ENCODE data around the gene PARVB.

Gene PARVB

GRCh38 chr22:44139773-44140172 is 115.7 kb downstream of the PARVB start:
- no peak overlapping the region for H3K9ac ChIP-seq (ENCODE audit: insufficient read length, low read depth)
- no peak for DNase-seq (ENCODE audit: low read depth, low spot score)
- H3K4me1 ChIP-seq (ENCODE audit: insufficient read depth, insufficient read length), result peaks cover 10% of the 10 kb centered on the region
- no peaks in the 10 kb centered on the region for H3K27me3 ChIP-seq (ENCODE audit: insufficient read depth, insufficient read length)
- H3K36me3 ChIP-seq (ENCODE audit: insufficient read depth, insufficient read length, low read length), result peaks cover 8% of the 10 kb centered on the region
- TF ChIP-seq YY1 (IDR thresholded peaks at IDR 0.05; ENCODE audit: insufficient read depth, insufficient read length), result no peak
- TF ChIP-seq ZNF274 (IDR thresholded peaks at IDR 0.05; ENCODE audit: low read depth, low read length), result no peak
- TF ChIP-seq SUZ12 (IDR thresholded peaks at IDR 0.05; ENCODE audit: extremely low read depth, insufficient read depth, insufficient read length), result no peak
- no peak overlapping the region for H3K4me3 ChIP-seq (ENCODE audit: insufficient read length, low read depth)
- peaks cover 28% of the 10 kb centered on the region for H3K9me3 ChIP-seq (ENCODE audit: insufficient read depth, low read length)

- no peak for DNase-seq (ENCODE audit: low read depth, low spot score)
- TF ChIP-seq YY1 (IDR thresholded peaks at IDR 0.05; ENCODE audit: insufficient read depth, insufficient read length), result no peak
- TF ChIP-seq ZNF274 (IDR thresholded peaks at IDR 0.05; ENCODE audit: low read depth, low read length), result no peak
- no peak for TF ChIP-seq SUZ12 (IDR thresholded peaks at IDR 0.05; ENCODE audit: extremely low read depth, insufficient read depth, insufficient read length)
- peaks cover 9% of the 10 kb centered on the region for H3K9me3 ChIP-seq (ENCODE audit: insufficient read depth, low read length)
- H3K27me3 ChIP-seq (ENCODE audit: insufficient read depth, insufficient read length), result no peaks in the 10 kb centered on the region
- H3K9ac ChIP-seq (ENCODE audit: insufficient read length, low read depth), result no peak overlapping the region
- H3K4me3 ChIP-seq (ENCODE audit: insufficient read length, low read depth), result no peak overlapping the region
- peaks cover 31% of the 10 kb centered on the region for H3K4me1 ChIP-seq (ENCODE audit: insufficient read depth, insufficient read length)
- no peaks in the 10 kb centered on the region for H3K36me3 ChIP-seq (ENCODE audit: insufficient read depth, insufficient read length, low read length)
Measured at GRCh38 chr22:44142421-44143104, 118.5 kb downstream of the PARVB start.

GRCh38 chr22:44143105-44143474 is 119.0 kb downstream of the PARVB start:
- TF ChIP-seq YY1 (IDR thresholded peaks at IDR 0.05; ENCODE audit: insufficient read depth, insufficient read length) (no peak), ZNF274 (IDR thresholded peaks at IDR 0.05; ENCODE audit: low read depth, low read length) (no peak), SUZ12 (IDR thresholded peaks at IDR 0.05; ENCODE audit: extremely low read depth, insufficient read depth, insufficient read length) (no peak)
- Histone ChIP-seq H3K9me3 (ENCODE audit: insufficient read depth, low read length) (peaks cover 3% of the 10 kb centered on the region; the same call in 1 of the 2 replicates), H3K4me3 (ENCODE audit: insufficient read length, low read depth) (no peak overlapping the region), H3K9ac (ENCODE audit: insufficient read length, low read depth) (no peak overlapping the region), H3K36me3 (ENCODE audit: insufficient read depth, insufficient read length, low read length) (no peaks in the 10 kb centered on the region), H3K27me3 (ENCODE audit: insufficient read depth, insufficient read length) (no peaks in the 10 kb centered on the region), H3K4me1 (ENCODE audit: insufficient read depth, insufficient read length) (peaks cover 31% of the 10 kb centered on the region)
- DNase-seq (ENCODE audit: low read depth, low spot score), result no peak

- no peak overlapping the region for H3K9ac ChIP-seq (ENCODE audit: insufficient read length, low read depth)
- DNase-seq (ENCODE audit: low read depth, low spot score), result no peak
- no peaks in the 10 kb centered on the region for H3K9me3 ChIP-seq (ENCODE audit: insufficient read depth, low read length)
- H3K4me3 ChIP-seq (ENCODE audit: insufficient read length, low read depth), result no peak overlapping the region
- H3K36me3 ChIP-seq (ENCODE audit: insufficient read depth, insufficient read length, low read length), result no peaks in the 10 kb centered on the region
- H3K4me1 ChIP-seq (ENCODE audit: insufficient read depth, insufficient read length), result peaks cover 31% of the 10 kb centered on the region
- TF ChIP-seq YY1 (IDR thresholded peaks at IDR 0.05; ENCODE audit: insufficient read depth, insufficient read length), result no peak
- TF ChIP-seq ZNF274 (IDR thresholded peaks at IDR 0.05; ENCODE audit: low read depth, low read length), result no peak
- no peak for TF ChIP-seq SUZ12 (IDR thresholded peaks at IDR 0.05; ENCODE audit: extremely low read depth, insufficient read depth, insufficient read length)
- no peaks in the 10 kb centered on the region for H3K27me3 ChIP-seq (ENCODE audit: insufficient read depth, insufficient read length)
Measured at GRCh38 chr22:44143579-44143978, 119.5 kb downstream of the PARVB start.

GRCh38 chr22:44144046-44144569 is 120.0 kb downstream of the PARVB start:
- Histone ChIP-seq H3K9me3 (ENCODE audit: insufficient read depth, low read length) (no peaks in the 10 kb centered on the region), H3K9ac (ENCODE audit: insufficient read length, low read depth) (no peak overlapping the region), H3K4me3 (ENCODE audit: insufficient read length, low read depth) (no peak overlapping the region), H3K36me3 (ENCODE audit: insufficient read depth, insufficient read length, low read length) (no peaks in the 10 kb centered on the region), H3K4me1 (ENCODE audit: insufficient read depth, insufficient read length) (peaks cover 33% of the 10 kb centered on the region), H3K27me3 (ENCODE audit: insufficient read depth, insufficient read length) (no peaks in the 10 kb centered on the region)
- TF ChIP-seq SUZ12 (IDR thresholded peaks at IDR 0.05; ENCODE audit: extremely low read depth, insufficient read depth, insufficient read length) (no peak), ZNF274 (IDR thresholded peaks at IDR 0.05; ENCODE audit: low read depth, low read length) (no peak), YY1 (IDR thresholded peaks at IDR 0.05; ENCODE audit: insufficient read depth, insufficient read length) (no peak)
- DNase-seq (ENCODE audit: low read depth, low spot score), result no peak

GRCh38 chr22:44145544-44145943 is 121.4 kb downstream of the PARVB start:
- Histone ChIP-seq H3K4me1 (ENCODE audit: insufficient read depth, insufficient read length) (peaks cover 33% of the 10 kb centered on the region), H3K9ac (ENCODE audit: insufficient read length, low read depth) (peak overlapping the region; percentile 32)

GRCh38 chr22:44146088-44146861 is 122.2 kb downstream of the PARVB start:
- no peak for TF ChIP-seq YY1 (IDR thresholded peaks at IDR 0.05; ENCODE audit: insufficient read depth, insufficient read length)
- no peak for TF ChIP-seq ZNF274 (IDR thresholded peaks at IDR 0.05; ENCODE audit: low read depth, low read length)
- TF ChIP-seq SUZ12 (IDR thresholded peaks at IDR 0.05; ENCODE audit: extremely low read depth, insufficient read depth, insufficient read length), result no peak
- Histone ChIP-seq H3K4me3 (ENCODE audit: insufficient read length, low read depth) (peak overlapping the region; percentile 12), H3K4me1 (ENCODE audit: insufficient read depth, insufficient read length) (peaks cover 33% of the 10 kb centered on the region), H3K27me3 (ENCODE audit: insufficient read depth, insufficient read length) (no peaks in the 10 kb centered on the region), H3K9me3 (ENCODE audit: insufficient read depth, low read length) (no peaks in the 10 kb centered on the region), H3K9ac (ENCODE audit: insufficient read length, low read depth) (peak overlapping the region; percentile 64), H3K36me3 (ENCODE audit: insufficient read depth, insufficient read length, low read length) (no peaks in the 10 kb centered on the region)
- peak; percentile 49 for DNase-seq (ENCODE audit: low read depth, low spot score)

More at GRCh38 chr22:44145544-44145943, 121.4 kb downstream of the PARVB start:
- no peaks in the 10 kb centered on the region for H3K36me3 ChIP-seq (ENCODE audit: insufficient read depth, insufficient read length, low read length)
- H3K4me3 ChIP-seq (ENCODE audit: insufficient read length, low read depth), result no peak overlapping the region
- no peaks in the 10 kb centered on the region for H3K27me3 ChIP-seq (ENCODE audit: insufficient read depth, insufficient read length)
- no peaks in the 10 kb centered on the region for H3K9me3 ChIP-seq (ENCODE audit: insufficient read depth, low read length)
- TF ChIP-seq SUZ12 (IDR thresholded peaks at IDR 0.05; ENCODE audit: extremely low read depth, insufficient read depth, insufficient read length) (no peak), YY1 (IDR thresholded peaks at IDR 0.05; ENCODE audit: insufficient read depth, insufficient read length) (no peak), ZNF274 (IDR thresholded peaks at IDR 0.05; ENCODE audit: low read depth, low read length) (no peak)
- no peak for DNase-seq (ENCODE audit: low read depth, low spot score)

All from NT2/D1 (cell line).